CD4-positive, alpha-beta T cell treated with Interleukin-15 for 1 hour (primary cell): ENCODE measurements around the gene TAS1R2.
A peak's percentile ranks its signal among the peaks of the same experiment; 100 is the strongest.
"Not testable (repeated sequence)": the region's sequence is repeated elsewhere in the genome, so short reads cannot be mapped to it uniquely, and the experiment has no call there.

ENCODE experiments used
- DNase-seq: peaks from one replicate; pipeline ENCODE4 v3.0.0-alpha.2; 2020

Gene TAS1R2

GRCh38 chr1:18883636-18884418 is 24.4 kb upstream of the TAS1R2 start:
- peak; percentile 62 for DNase-seq

GRCh38 chr1:18883079-18883478 is 23.6 kb upstream of the TAS1R2 start:
- DNase-seq: no peak

- no peak for DNase-seq
Observed at GRCh38 chr1:18882486-18882885, 23.0 kb upstream of the TAS1R2 start.

- DNase-seq: no peak
Observed at GRCh38 chr1:18881642-18882431, 22.4 kb upstream of the TAS1R2 start.

- no peak for DNase-seq
Observed at GRCh38 chr1:18881164-18881563, 21.7 kb upstream of the TAS1R2 start.

- DNase-seq: no peak
Observed at GRCh38 chr1:18880585-18880984, 21.1 kb upstream of the TAS1R2 start.

- no peak for DNase-seq
Observed at GRCh38 chr1:18879791-18880309, 20.4 kb upstream of the TAS1R2 start.

- DNase-seq: no peak
Observed at GRCh38 chr1:18879215-18879790, 19.8 kb upstream of the TAS1R2 start.

GRCh38 chr1:18878538-18879214 is 19.2 kb upstream of the TAS1R2 start:
- DNase-seq: no peak

- no peak for DNase-seq
Observed at GRCh38 chr1:18877282-18877681, 17.8 kb upstream of the TAS1R2 start.

GRCh38 chr1:18876210-18876609 is 16.8 kb upstream of the TAS1R2 start:
- DNase-seq: no peak

GRCh38 chr1:18875796-18876128 is 16.3 kb upstream of the TAS1R2 start:
- DNase-seq: no peak

GRCh38 chr1:18875107-18875795 is 15.8 kb upstream of the TAS1R2 start:
- peak; percentile 56 for DNase-seq

GRCh38 chr1:18874600-18874999 is 15.1 kb upstream of the TAS1R2 start:
- no peak for DNase-seq

GRCh38 chr1:18874036-18874435 is 14.6 kb upstream of the TAS1R2 start:
- no peak for DNase-seq

GRCh38 chr1:18872071-18872611 is 12.7 kb upstream of the TAS1R2 start:
- no peak for DNase-seq

- no peak for DNase-seq
Observed at GRCh38 chr1:18871401-18872070, 12.1 kb upstream of the TAS1R2 start.

- no peak for DNase-seq
Observed at GRCh38 chr1:18870957-18871356, 11.5 kb upstream of the TAS1R2 start.

GRCh38 chr1:18870595-18870865 is 11.1 kb upstream of the TAS1R2 start:
- DNase-seq: not testable (repeated sequence)

- no peak for DNase-seq
Observed at GRCh38 chr1:18869847-18870594, 10.6 kb upstream of the TAS1R2 start.

- DNase-seq: no peak
Observed at GRCh38 chr1:18868801-18869424, 9.5 kb upstream of the TAS1R2 start.
